ENCODE results near the gene MAGEL2. TPM values are rescaled to one million over a fixed set of nuclear protein-coding genes. Genes with fewer than 3 reads are reported as not detected.
"Not testable (repeated sequence)": the region's sequence is repeated elsewhere in the genome, so short reads cannot be mapped to it uniquely, and the experiment has no call there.

The MAGEL2 gene
- total RNA-seq, 1 donor from 2014 or later = not detected

GRCh38 chr15:23616536-23616935 lies 31.1 kb downstream of the MAGEL2 start:
- no peaks in the 10 kb centered on the region for H3K27me3 Mint-ChIP-seq
- no peaks in the 10 kb centered on the region for H3K36me3 Mint-ChIP-seq (ENCODE audit: low read depth)
- intact Hi-C loops (cut with micrococcal nuclease) = no loop called here
- H3K27ac Mint-ChIP-seq = no peak overlapping the region
- ChIA-PET CTCF (no interaction called here), POLR2A (no interaction called here)
- no peak for TF ChIP-seq CTCF (IDR thresholded peaks at IDR 0.05)
- no peak for DNase-seq
- H3K9me3 Mint-ChIP-seq = peaks cover 8% of the 10 kb centered on the region
- H3K4me3 Mint-ChIP-seq = no peak overlapping the region
- H3K4me1 Mint-ChIP-seq = no peaks in the 10 kb centered on the region
- ATAC-seq (ENCODE audit: low read depth) = no peak

- ATAC-seq (ENCODE audit: low read depth) = no peak
- Mint-ChIP-seq H3K4me1 (no peaks in the 10 kb centered on the region), H3K9me3 (peaks cover 3% of the 10 kb centered on the region), H3K27ac (no peak overlapping the region), H3K36me3 (ENCODE audit: low read depth) (no peaks in the 10 kb centered on the region), H3K4me3 (no peak overlapping the region), H3K27me3 (no peaks in the 10 kb centered on the region)
- ChIA-PET POLR2A (no interaction called here), CTCF (no interaction called here)
- no peak for DNase-seq
- no peak for TF ChIP-seq CTCF (IDR thresholded peaks at IDR 0.05)
- intact Hi-C loops (cut with micrococcal nuclease) = no loop called here
These were observed 41.4 kb downstream of the MAGEL2 start for GRCh38 chr15:23606226-23606625.

DNA sequence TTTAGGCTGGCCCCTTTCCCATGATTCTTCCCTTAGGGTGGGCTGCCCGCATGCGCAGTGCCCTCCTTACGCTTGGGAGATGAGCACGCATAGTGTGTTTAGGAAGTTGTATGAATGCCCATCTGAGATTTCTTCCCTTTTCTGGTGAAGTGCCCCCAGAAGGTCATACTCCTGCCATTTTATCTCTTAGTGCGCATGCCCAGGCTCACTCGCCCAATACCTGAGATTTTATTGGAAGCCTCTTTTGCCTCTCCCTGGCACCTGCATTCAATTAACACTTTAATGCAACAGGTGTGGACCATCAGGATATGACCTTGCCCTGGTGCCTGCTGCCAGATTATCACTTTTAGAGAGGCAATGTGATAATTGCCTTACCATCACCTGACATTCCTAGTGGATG lies 45.5 kb downstream of the MAGEL2 start:
- ATAC-seq (ENCODE audit: low read depth) (no peak), DNase-seq (no peak)
- Mint-ChIP-seq H3K4me1 (no peaks in the 10 kb centered on the region), H3K9me3 (peaks cover 3% of the 10 kb centered on the region), H3K36me3 (ENCODE audit: low read depth) (no peaks in the 10 kb centered on the region), H3K27me3 (no peaks in the 10 kb centered on the region), H3K27ac (no peak overlapping the region), H3K4me3 (no peak overlapping the region)
- TF ChIP-seq CTCF (IDR thresholded peaks at IDR 0.05) = no peak
- ChIA-PET POLR2A (no interaction called here), CTCF (no interaction called here)
- intact Hi-C loops (cut with micrococcal nuclease) = no loop called here

DNA sequence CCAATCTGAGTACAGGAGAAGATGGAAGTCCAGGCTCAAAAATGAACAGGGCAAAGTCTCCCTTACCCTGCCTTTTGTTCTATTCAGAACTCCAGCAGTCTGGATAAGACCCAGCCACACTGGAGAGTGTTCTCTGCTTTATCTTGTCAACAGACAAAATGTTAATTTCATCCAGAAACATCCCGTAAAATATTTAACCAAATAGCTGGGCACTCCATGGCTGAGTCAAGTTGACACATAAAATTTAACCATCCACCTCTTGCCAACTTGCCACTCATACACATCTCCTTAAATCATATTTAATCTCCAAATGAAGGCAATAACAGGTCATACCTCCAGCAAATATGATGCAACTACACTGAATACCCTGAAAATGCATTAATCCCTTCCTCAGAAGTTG lies 48.6 kb downstream of the MAGEL2 start:
- Mint-ChIP-seq H3K36me3 (ENCODE audit: low read depth) (no peaks in the 10 kb centered on the region), H3K4me3 (no peak overlapping the region), H3K27me3 (no peaks in the 10 kb centered on the region), H3K9me3 (peaks cover 3% of the 10 kb centered on the region), H3K27ac (no peak overlapping the region), H3K4me1 (no peaks in the 10 kb centered on the region)
- ATAC-seq (ENCODE audit: low read depth) = no peak
- POLR2A ChIA-PET = no interaction called here
- CTCF ChIA-PET = no interaction called here
- DNase-seq = no peak
- intact Hi-C loops (cut with micrococcal nuclease) = no loop called here
- TF ChIP-seq CTCF (IDR thresholded peaks at IDR 0.05) = no peak

DNA sequence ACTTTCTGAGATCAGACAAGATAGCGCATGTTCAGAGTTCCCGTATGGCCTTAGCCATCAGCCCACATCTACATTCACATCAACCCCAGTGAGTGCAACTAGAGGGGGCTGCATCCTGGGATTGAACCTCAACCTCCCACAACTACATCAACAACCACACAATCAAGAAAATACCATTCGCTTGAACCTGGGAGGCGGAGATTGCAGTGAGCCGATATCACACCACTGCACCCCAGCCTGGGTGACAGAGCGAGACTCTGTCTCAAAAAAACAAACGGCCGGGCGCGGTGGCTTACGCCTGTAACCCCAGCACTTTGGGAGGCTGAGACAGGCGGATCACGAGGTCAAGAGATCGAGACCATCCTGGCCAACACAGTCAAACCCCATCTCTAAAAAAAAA lies 50.4 kb downstream of the MAGEL2 start:
- H3K4me1 Mint-ChIP-seq; CTCF ChIA-PET; H3K4me3 Mint-ChIP-seq; H3K36me3 Mint-ChIP-seq (ENCODE audit: low read depth); H3K27me3 Mint-ChIP-seq; intact Hi-C loops (cut with micrococcal nuclease); DNase-seq; H3K27ac Mint-ChIP-seq; ATAC-seq (ENCODE audit: low read depth); H3K9me3 Mint-ChIP-seq; POLR2A ChIA-PET: not testable (repeated sequence)

DNA sequence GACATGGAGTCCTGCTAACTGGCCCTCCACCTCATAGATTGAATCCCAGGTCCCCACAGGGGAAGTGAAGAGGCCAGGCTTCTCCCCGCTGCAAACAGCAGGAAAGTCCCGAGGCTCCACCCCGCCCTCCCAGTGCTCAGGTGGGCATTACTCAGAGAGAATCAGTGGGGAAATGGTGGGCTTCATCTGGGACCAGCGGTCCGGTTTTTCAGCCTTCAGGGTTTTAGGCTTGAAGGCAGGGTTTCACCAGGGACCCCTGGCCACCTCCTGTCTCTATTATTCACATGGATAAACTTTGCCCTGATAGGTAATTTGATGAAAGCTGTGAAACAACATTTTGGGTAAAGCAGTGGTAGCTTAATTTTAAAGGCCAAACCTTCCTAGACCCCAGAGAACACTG lies 50.9 kb downstream of the MAGEL2 start:
- POLR2A ChIA-PET = no interaction called here
- intact Hi-C loops (cut with micrococcal nuclease) = no loop called here
- CTCF ChIA-PET = no interaction called here
- H3K36me3 Mint-ChIP-seq (ENCODE audit: low read depth) = no peaks in the 10 kb centered on the region
- no peak overlapping the region for H3K27ac Mint-ChIP-seq
- no peak for TF ChIP-seq CTCF (IDR thresholded peaks at IDR 0.05)
- DNase-seq = no peak
- no peak for ATAC-seq (ENCODE audit: low read depth)
- no peaks in the 10 kb centered on the region for H3K9me3 Mint-ChIP-seq
- no peaks in the 10 kb centered on the region for H3K4me1 Mint-ChIP-seq
- H3K27me3 Mint-ChIP-seq = no peaks in the 10 kb centered on the region
- no peak overlapping the region for H3K4me3 Mint-ChIP-seq

All from activated B cell treated with CpG ODN at 0.5 μM for 24 hours (primary cell).